Activated T-cell treated with anti-CD3 and anti-CD28 coated beads, Interleukin-2, amount 50 U/mL, for 48 hours (primary cell): Measurements from ENCODE around the gene MAPK14.

Experiments used
- DNase-seq, 2 experiments: peaks; one replicate each; pipeline ENCODE4 v3.0.0-alpha.2; 2020

MAPK14 gene

GRCh38 chr6:36141961-36142360 is 114.4 kb downstream of the MAPK14 start:
- DNase-seq = no peak

GRCh38 chr6:36142971-36143838 is 115.6 kb downstream of the MAPK14 start:
- no peak for DNase-seq

GRCh38 chr6:36145495-36145894 is 117.9 kb downstream of the MAPK14 start:
- DNase-seq = no peak

- DNase-seq = no peak
These were observed 119.7 kb downstream of the MAPK14 start for GRCh38 chr6:36147294-36147693.

GRCh38 chr6:36149476-36149875 is 121.9 kb downstream of the MAPK14 start:
- no peak for DNase-seq

GRCh38 chr6:36150283-36150682 is 122.7 kb downstream of the MAPK14 start:
- no peak for DNase-seq

GRCh38 chr6:36154286-36154685 is 126.7 kb downstream of the MAPK14 start:
- no peak for DNase-seq

- no peak for DNase-seq
These were observed 128.1 kb downstream of the MAPK14 start for GRCh38 chr6:36155662-36156061.

GRCh38 chr6:36160147-36160760 is 132.6 kb downstream of the MAPK14 start:
- DNase-seq = no peak
